HG03108 (cell line): ENCODE results near the gene INPP4A.

Experiments
- ATAC-seq: cut with Tn5 transposase; IDR thresholded peaks from one replicate; pipeline ENCODE4 v1.9.1; 2021; ENCODE audit warnings: moderate library complexity; ENCODE audit not compliant: unreplicated experiment

Gene INPP4A

GRCh38 chr2:98558852-98559530 is 114.3 kb downstream of the INPP4A start:
- ATAC-seq, result no peak

GRCh38 chr2:98559581-98559980 is 114.9 kb downstream of the INPP4A start:
- peak; percentile 60 for ATAC-seq

- no peak for ATAC-seq
Measured at GRCh38 chr2:98560256-98560771, 115.7 kb downstream of the INPP4A start.

GRCh38 chr2:98561018-98561417 is 116.4 kb downstream of the INPP4A start:
- ATAC-seq, result no peak

- ATAC-seq, result no peak
Measured at GRCh38 chr2:98561902-98562695, 117.4 kb downstream of the INPP4A start.

GRCh38 chr2:98563394-98563793 is 118.7 kb downstream of the INPP4A start:
- no peak for ATAC-seq

GRCh38 chr2:98564541-98565132 is 120.0 kb downstream of the INPP4A start:
- ATAC-seq, result no peak

GRCh38 chr2:98565286-98565860 is 120.7 kb downstream of the INPP4A start:
- ATAC-seq, result no peak

- no peak for ATAC-seq
Measured at GRCh38 chr2:98565941-98566340, 121.3 kb downstream of the INPP4A start.

GRCh38 chr2:98568161-98568956 is 123.7 kb downstream of the INPP4A start:
- no peak for ATAC-seq

GRCh38 chr2:98569197-98569793 is 124.6 kb downstream of the INPP4A start:
- ATAC-seq, result no peak

- ATAC-seq, result no peak
Measured at GRCh38 chr2:98569915-98570314, 125.3 kb downstream of the INPP4A start.

- no peak for ATAC-seq
Measured at GRCh38 chr2:98570356-98570755, 125.7 kb downstream of the INPP4A start.

GRCh38 chr2:98571121-98571701 is 126.6 kb downstream of the INPP4A start:
- no peak for ATAC-seq

- no peak for ATAC-seq
Measured at GRCh38 chr2:98571796-98572195, 127.1 kb downstream of the INPP4A start.

GRCh38 chr2:98572211-98572610 is 127.6 kb downstream of the INPP4A start:
- no peak for ATAC-seq

- ATAC-seq, result no peak
Measured at GRCh38 chr2:98572676-98573075, 128.0 kb downstream of the INPP4A start.

GRCh38 chr2:98573426-98573825 is 128.8 kb downstream of the INPP4A start:
- no peak for ATAC-seq

GRCh38 chr2:98576666-98577312 is 132.1 kb downstream of the INPP4A start:
- no peak for ATAC-seq
